Adrenal gland (tissue), 5 donors: ENCODE data around the gene SLC46A3.
A peak's percentile ranks its signal among the peaks of the same experiment; 100 is the strongest.

Source experiments
- POLR2A ChIP-seq, 2 donors: fragments of 450-650 bp; IDR thresholded peaks; one replicate each; pipeline ENCODE4 v1.6.1; 2017; ENCODE audit warnings: antibody characterized with exemption in 2 of 2, mild to moderate bottlenecking in 2 of 2, moderate library complexity in 1 of 2
- TF ChIP-seq, protein P1 (sequence below), 6 experiments: fragments of 450-650 bp in 4 of 6; fragments of 200-600 bp in 2 of 6; sonication (generic) in 1 of 6; IDR thresholded peaks; 1 replicate in 5 of 6; 2 replicates in 1 of 6; pipeline versions ENCODE4 v1.5.1 to v1.8.0; 2016 to 2021; ENCODE audit warnings: antibody characterized with exemption in 6 of 6, mild to moderate bottlenecking in 2 of 6, moderate library complexity in 1 of 6
- donor health status: DM: no; HTN: no; CAD: no.

- TF ChIP-seq POLR2A (IDR thresholded peaks at IDR 0.05), result no peak
- TF ChIP-seq, protein P1, sequence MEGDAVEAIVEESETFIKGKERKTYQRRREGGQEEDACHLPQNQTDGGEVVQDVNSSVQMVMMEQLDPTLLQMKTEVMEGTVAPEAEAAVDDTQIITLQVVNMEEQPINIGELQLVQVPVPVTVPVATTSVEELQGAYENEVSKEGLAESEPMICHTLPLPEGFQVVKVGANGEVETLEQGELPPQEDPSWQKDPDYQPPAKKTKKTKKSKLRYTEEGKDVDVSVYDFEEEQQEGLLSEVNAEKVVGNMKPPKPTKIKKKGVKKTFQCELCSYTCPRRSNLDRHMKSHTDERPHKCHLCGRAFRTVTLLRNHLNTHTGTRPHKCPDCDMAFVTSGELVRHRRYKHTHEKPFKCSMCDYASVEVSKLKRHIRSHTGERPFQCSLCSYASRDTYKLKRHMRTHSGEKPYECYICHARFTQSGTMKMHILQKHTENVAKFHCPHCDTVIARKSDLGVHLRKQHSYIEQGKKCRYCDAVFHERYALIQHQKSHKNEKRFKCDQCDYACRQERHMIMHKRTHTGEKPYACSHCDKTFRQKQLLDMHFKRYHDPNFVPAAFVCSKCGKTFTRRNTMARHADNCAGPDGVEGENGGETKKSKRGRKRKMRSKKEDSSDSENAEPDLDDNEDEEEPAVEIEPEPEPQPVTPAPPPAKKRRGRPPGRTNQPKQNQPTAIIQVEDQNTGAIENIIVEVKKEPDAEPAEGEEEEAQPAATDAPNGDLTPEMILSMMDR (IDR thresholded peaks at IDR 0.05), result peak in 1 of 6 experiments; percentile 11
These were observed 40.0 kb downstream of the SLC46A3 start for GRCh38 chr13:28678809-28679208.
